HG02759 (cell line): ENCODE results near the gene ZFPM1.
"Not testable (repeated sequence)": the region's sequence is repeated elsewhere in the genome, so short reads cannot be mapped to it uniquely, and the experiment has no call there.

Experiments used
- ATAC-seq: cut with Tn5 transposase; IDR thresholded peaks from one replicate; pipeline ENCODE4 v1.9.1; 2021; ENCODE audit warnings: mild to moderate bottlenecking, moderate library complexity; ENCODE audit not compliant: unreplicated experiment

Gene ZFPM1

DNA sequence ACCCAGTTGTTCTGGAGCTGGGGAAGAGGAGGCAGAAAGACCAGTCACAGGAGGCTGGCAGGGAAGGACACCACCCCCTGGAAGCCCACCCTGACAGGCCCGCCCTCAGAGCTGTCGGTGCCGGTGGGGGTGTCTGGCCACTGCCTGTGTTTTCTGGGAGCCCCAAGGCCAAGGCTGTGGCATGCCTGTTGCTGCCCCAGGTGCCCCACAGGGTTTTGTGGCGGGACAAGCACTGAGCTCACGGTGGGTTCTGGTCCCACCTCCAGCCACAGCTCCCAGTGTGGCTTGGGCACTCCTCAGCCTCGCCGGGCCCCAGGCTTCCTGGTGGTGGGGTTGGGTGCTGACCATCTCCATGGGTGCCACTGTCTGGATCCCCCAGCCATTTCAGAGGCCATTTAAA, 58.0 kb downstream of the ZFPM1 start:
- no peak for ATAC-seq

DNA sequence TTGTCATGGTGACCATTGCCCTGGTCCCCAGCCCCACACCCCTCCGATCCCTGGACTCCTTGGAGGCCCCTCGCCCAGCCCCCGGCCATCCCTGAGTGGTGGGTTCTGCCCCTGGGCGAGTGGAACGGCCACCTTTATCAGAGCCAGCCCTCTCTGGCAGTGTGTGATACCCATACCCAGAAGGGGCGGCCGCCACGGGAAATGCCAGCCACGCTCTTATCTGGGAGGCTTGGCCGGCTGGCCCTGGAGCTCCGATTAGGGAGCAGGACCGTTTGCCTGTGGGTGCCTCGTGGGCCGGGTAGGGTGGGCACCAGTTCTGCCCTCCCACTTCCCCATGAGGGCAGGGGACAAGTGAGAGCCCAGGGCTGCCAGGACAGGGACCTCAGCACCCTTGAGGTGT, 58.8 kb downstream of the ZFPM1 start:
- ATAC-seq: no peak

DNA sequence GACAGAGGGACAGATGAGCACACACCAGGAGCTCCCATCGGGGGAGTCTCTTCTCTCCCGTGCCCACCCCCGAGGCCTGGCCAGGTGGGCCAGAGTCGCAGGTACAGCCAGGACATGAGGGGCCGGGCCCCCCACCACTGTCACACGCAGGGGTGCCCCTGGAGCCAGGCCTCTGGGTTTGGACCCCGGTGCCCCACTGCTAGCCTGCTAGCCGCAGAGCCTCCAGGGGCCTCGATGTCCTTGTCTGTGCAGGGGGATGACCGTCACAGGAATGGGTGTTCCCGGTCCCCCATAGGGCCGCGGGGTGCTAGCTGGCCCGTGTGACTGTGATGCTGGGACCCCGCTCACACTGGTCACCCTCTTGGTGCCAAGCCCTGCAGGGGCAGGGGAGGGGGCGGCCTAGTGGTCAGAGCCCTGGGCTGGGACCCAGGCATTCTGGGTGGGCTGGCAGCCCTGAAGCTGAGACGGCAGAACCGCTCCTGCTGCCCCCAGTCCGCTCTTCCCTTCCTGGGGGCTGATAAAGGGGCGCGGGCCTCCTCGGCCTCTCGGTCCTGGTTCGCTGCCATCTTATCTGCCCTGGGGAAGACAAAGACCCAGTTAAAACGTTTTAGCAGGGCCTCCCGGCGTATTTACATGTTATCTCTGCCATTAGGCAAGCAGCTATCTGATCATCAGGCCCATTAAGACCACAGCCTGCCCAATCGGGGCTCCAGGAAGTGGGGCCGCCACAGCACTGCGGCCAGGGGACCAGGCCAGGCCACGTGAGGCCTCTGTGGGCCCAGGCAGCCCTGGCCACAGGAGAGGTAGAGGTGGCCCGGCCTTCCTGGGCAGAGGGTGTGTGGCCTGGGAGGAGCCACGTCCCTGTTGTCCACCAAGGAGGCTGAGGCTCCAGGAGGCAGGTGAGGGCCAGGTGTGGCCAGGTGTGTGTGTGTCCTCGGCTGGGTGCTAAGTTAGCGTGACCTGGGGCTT, 59.9 kb downstream of the ZFPM1 start:
- no peak for ATAC-seq

DNA sequence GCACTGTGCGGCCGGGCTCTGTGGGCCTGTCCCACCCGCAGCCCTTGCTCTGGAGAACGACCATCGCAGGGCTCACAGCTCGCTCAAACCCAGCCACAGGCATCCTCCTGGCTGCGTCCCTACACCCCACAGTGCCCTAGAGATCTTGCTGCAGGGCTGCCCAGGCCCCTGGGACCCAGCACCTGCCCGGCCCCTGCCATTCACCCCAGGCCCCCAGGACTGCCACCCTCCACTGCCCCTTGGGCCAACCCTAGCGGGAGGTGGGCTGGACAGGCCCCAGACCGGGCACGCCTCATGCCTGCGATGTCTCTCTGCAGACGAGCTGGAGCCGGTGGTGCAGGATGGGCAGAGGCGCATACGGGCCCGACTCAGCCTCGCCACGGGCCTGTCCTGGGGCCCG, 61.0 kb downstream of the ZFPM1 start:
- no peak for ATAC-seq

DNA sequence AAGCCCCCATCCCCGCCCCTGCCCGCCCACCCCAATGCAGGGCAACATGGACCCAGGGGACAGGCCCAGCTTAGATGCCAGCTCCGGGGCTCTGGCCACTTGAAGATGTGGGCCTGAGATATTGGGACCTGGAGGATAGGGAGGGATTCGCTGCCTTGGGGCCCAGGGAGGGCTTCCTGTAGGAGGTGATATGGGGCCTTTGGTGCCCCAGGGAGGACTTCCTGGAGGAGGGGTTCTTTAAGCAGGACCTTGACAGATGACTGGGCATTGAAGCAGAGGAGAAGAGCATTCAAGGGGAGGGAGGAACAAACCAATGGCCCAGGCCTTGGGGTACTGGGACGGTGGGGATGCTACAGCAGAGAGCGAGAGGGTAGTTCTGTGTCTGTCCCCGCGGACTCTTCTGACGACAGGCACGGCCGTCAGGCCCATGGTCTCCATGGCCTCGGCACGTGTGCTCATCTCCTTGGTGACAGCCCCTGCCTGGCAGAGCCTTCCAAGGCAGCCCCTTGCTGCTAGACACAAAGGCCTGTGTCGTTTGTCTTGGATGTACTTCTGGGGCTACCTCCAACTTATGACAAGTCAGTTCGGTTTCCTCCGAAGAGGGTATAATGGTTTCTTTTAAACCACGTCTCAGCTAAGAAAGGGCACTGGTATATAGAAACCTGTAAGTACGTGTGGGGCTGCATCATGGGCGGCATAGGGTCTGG, 61.6 kb downstream of the ZFPM1 start:
- no peak for ATAC-seq

DNA sequence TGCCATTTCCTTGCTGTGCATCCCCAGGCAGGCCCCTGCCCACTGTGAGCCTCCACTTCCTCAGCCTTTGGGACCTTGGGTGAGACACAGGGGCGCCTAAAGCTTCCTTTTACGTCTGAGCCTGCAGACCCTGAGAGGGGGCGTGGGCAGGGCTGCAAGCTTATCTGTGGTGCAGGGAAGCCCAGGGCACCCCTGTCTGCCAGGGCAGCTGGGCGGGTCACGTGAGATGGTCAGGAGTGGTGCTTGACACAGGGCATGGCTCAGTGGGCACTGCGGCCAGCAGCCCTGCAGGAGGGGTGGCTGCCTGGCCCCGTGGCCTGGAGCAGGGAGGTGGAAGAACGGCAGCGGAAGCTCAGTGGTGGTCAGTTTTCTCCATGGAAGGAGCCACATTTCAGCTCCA, 62.3 kb downstream of the ZFPM1 start:
- no peak for ATAC-seq

DNA sequence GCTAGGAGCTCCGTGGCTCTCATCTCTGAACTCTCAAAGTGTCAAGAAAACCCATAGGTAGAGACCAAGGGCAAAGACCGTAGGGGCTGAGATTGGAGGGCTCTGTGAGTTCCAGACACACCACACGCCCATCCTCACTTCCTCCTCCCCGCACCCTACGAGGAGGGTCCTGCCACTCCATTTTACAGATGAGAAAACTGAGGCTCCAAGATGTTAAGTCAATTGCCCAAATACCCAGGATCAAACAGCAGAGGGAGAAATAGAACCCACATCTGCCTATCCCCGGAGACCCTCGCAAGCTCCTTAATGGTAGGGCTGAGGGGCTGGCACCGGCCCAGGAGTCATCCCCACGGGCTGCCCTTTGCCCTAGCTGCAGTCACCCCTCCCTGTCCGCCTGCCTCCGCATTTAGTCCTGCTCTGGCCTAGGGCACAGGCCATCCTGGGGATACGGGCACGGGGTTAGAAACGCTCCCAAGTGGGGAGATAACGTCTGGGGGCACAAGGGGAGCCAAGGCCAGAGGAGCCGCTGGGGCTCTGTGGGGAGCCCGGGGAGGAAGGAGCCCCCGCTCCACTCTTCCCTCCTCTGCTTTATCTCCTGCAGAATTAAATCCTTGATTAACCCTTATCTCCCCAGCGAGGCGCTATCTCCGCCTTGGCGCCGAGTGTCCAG, 63.0 kb downstream of the ZFPM1 start:
- ATAC-seq: no peak

DNA sequence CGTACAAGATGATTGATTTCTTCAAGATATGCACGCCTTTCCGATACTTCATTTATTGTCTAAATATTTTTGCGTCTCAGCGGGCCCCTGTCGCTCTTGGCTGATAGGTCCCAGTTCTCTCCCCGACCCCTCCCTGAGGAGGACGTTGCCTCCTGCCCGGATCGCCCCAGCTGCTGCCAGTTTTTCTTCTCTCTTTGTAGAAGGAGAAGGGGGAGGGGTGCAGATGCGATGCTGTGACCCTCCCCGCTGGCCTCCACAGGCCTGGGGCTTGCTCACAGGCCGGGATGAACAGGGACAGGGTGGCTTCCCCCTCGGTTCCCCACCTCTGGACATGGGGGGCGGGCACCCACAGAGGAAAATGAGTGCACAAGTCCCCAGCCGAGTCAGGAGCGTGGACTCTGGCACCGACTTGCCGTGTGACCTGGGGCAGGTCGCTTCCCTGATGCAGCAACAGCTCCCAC, 63.6 kb downstream of the ZFPM1 start:
- ATAC-seq: no peak

DNA sequence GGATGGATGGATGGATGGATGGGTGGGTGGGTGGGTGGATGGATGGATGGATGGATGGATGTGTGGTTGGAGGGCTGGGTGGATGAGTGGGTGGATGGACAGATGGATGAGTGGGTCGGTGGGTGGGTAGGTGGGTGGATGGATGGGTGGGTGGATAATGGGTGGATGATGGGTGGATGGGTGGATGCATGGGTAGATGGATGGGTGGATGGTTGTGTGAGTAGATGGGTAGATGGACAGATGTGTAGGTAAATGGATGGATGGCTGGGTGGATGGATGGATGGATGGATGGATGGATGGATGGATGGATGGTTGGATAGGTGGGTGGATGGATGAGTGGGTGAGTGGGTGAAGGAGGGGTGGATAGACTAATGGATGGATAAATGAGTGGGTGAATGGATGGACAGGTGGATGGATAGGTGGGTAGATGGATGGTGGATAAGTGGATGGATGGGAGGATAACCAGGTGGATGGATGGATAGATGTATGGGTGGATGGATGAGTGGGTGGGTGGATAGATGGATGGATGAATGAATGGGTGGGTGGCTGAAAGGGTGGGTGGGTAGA, 64.2 kb downstream of the ZFPM1 start:
- not testable (repeated sequence) for ATAC-seq

DNA sequence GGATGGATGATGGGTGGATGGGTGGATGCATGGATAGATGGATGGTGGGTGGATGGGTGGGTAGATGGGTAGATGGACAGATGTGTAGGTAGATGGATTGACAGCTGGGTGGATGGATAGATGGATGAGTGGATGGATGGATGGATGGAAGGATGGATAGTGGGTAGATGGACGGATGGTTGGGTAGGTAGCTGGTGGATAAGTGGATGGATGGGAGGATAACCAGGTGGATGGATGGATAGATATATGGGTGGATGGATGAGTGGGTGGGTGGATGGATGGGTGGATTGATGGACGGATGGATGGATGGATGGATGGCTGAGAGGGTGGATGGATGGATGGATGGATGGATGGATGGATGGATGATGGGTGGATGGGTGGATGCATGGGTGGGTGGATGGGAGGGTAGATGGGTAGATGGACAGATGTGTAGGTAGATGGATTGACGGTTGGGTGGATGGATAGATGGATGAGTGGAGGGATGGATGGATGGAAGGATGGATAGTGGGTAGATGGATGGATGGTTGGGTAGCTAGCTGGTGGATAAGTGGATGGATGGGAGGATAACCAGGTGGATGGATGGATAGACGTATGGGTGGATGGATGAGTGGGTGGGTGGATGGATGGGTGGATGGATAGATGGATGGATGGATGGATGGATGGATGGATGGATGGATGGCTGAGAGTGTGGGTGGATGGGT, 65.5 kb downstream of the ZFPM1 start:
- ATAC-seq: not testable (repeated sequence)

DNA sequence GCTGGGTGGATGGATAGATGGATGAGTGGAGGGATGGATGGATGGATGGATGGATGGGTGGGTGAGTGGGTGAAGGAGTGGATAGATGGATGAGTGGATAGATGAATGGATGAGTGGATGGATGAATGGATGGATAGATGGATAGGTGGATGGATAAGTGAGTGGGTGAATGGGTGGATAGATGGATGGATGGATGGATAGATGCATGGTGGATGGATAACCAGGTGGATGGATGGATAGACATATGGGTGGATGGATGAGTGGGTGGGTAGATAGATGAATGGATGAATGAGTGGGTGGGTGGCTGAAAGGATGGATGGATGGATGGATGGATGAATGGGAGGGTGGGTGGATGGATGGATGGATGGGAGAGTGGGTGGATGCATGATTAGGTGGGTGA, 66.2 kb downstream of the ZFPM1 start:
- no peak for ATAC-seq

DNA sequence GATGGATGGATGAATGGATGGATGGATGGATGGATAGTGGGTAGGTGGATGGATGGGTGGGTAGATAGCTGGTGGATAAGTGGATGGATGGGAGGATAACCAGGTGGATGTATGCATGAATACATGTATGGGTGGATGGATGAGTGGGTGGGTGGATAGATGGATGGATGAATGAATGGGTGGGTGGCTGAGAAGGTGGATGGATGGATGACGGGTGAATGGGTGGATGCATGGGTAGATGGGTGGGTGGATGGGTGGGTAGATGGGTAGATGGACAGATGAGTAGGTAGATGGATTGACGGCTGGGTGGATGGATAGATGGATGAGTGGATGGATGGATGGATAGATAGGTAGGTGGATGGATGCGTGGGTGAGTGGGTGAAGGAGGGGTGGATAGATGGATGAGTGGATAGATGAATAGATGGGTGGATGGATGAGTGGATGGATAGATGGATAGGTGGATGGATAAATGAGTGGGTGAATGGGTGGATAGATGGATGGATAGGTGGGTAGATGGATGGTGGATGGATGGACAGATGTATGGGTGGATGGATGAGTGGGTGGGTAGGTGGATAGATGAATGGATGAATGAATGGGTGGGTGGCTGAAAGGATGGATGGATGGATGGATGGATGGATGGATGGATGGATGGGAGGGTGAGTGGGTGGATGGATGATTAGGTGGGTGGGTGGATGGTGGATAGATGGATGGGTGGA, 67.0 kb downstream of the ZFPM1 start:
- ATAC-seq: no peak

DNA sequence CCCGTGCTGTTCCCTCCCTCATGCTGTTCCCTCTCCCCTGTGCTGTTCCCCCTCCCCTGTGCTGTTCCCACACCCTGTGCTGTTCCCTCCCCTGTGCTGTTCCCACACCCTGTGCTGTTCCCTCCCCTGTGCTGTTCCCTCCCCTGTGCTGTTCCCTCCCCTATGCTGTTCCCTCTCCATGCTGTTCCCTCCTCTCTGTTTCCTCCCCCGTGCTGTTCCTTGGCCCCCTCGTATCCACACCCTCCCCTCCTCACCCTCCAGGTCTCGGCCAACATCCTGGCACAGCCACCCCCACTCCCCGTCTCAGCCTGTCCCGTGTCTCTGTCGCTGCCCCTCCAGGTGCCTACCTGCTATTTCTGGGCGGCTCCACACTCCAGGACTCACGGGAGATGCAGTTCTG, 68.6 kb downstream of the ZFPM1 start:
- ATAC-seq: no peak

DNA sequence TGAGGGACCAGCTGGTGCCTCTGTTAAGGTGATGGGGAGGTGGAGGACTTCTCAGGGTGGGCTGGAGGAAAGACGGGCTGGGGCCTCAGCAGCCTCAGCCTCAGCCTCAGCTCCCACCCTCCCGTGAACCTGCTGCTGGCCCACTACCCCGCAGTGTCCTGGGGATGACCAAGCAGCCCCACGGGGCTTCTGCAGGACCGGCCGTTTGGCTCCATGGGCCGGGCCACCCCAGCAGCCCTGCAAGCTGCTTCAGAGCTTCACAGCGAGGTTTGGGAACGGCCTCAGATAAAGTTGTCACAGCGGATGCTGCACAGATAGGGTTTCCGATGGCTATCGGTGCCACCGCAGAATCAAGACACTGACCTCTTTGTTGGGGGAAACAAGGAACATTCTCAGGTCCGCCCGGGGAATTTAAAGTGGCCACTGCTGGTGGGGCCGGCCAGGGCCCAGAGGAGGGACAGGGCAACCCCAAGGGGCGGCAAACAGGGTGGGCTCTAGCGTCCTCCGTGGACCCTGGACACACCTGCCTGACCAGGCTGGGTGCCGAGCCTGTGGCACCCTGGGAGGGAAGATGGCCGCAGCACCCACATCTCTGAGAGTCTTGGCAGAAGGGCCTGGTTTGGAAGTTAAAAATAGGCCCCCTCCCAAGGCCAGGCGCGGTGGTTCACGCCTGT, 69.3 kb downstream of the ZFPM1 start:
- ATAC-seq: no peak

DNA sequence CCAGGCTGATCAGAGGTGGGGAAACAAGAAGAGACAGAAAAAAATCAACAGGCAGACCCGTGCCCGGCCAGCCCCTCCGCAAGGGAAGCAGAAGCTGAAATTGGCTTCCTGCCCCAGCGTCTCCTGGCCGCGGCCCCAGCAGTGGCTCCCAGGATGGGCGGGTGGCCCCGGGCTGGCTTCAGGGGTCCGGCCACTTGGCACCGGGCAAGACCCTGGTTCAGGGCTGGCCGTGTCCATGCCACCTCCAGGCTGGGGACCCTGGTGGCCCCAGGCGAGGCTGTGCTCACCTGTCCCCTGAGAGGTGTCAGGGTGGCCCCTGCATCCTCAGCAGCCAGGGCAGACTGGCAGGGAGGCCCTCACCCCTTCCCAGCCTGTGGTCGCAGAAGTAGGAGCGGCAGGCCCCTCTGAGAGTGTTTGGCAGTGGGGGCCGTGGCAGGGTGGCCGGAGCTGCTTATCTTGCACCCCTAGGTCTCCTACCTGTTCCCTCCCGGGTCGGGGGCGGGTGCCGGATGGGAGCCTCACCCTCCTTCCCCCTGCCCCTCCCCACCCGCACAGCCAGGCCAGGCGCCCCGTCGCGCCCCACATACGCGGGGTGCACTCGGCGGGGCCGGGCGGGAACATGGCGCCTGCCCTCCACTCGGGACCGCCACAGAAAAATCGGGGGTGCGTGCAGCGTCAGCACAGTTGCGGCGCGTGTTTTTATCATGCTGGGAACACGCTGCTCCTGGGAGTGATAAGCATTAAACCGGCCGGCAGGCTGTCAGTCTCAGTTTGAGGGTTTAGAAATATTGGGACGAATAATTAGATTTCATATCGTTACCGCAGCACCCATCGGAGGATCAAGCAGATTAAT, 70.5 kb downstream of the ZFPM1 start:
- ATAC-seq: no peak

DNA sequence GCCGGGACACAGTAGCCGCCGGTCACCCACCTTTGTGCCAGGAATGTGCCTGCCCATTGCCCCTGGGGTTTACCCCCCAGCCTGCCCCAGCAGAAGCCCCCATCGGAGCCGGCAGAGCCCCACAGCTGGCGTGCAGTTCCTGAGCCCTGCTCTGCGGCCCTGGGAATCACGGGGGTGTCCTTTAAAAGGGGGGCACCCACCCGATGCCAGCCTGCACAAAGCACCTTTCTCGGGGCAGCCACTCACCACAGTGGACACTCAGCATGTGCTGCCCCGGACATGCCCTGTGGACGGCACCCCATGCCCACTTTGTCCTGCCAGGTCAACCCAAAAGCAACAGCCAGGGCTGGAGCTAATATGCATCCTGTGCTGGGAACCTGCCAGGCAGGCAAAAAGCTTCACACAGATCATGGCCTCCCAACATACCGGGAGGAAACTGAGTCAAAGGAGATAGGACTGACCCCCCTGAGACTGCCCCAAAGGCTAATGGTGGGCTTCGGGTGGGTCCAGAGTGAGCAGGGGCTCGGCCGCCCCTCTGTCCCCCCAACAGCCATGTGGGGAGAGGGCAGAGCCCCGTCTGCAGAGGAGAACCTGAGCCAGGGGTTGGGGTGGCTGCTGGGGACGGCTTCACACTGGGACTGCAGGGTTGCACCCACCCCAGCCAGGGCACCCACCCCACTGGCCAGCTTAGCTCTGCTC, 71.3 kb downstream of the ZFPM1 start:
- ATAC-seq: no peak

DNA sequence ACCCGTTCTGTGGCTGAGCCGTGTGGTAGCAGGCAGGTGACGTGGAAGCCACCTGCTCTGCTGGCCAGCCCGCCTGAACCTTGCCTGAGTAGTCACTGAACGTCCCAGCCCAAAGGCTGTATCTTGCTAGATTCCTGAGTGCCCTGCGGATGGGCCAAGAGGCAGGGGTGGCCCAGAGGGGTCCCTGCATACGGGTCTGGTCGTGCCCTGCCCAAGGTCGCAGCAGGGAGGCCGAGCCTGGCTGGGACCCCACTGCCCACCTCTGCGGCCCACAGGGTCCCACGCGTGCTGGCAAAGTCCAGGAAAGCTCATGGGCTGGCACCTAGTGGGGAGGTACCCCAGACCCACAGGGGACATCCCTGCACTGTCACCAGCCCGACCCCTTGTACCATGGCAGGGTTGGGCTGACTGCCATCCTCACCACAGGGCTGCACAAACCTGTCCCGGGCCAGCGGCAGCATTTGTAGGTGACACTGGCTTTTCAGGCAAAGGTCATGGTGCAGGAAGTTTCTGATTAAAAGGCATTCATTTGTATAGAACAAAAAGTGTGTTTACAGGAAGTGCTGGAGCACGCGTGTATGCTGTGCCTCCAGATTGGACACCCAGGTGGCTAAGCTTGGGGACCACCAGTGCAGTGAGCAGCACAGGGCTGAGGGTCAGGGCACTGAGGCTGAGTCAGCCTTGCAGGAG, 72.0 kb downstream of the ZFPM1 start:
- no peak for ATAC-seq
